GM13976 (cell line): Measurements from ENCODE around the gene NDN.

Experiments
- DNase-seq: peaks from one replicate; pipeline ENCODE4 v3.0.0; 2012; ENCODE audit warnings: low spot score
- in situ Hi-C: fragments of 300-500 bp; cut with MboI; formaldehyde crosslinking; loops from one replicate; pipeline ENCODE4 v1.12.0; 2022; ENCODE audit warnings: low sequenced_read_pairs, mixed read lengths, inconsistent platforms; ENCODE audit not compliant: unreplicated experiment
- TF ChIP-seq, protein P1 (sequence below): IDR thresholded peaks from 2 replicates; pipeline ENCODE4 v1.5.1; 2012; ENCODE audit warnings: borderline replicate concordance, mild to moderate bottlenecking; ENCODE audit not compliant: insufficient read depth; ENCODE audit errors: extremely low read depth, missing control alignments, control extremely low read depth

NDN gene

GRCh38 chr15:23648920-23649515 is 38.1 kb downstream of the NDN start:
- in situ Hi-C loops: no loop called here
- no peak for DNase-seq
- TF ChIP-seq, protein P1, sequence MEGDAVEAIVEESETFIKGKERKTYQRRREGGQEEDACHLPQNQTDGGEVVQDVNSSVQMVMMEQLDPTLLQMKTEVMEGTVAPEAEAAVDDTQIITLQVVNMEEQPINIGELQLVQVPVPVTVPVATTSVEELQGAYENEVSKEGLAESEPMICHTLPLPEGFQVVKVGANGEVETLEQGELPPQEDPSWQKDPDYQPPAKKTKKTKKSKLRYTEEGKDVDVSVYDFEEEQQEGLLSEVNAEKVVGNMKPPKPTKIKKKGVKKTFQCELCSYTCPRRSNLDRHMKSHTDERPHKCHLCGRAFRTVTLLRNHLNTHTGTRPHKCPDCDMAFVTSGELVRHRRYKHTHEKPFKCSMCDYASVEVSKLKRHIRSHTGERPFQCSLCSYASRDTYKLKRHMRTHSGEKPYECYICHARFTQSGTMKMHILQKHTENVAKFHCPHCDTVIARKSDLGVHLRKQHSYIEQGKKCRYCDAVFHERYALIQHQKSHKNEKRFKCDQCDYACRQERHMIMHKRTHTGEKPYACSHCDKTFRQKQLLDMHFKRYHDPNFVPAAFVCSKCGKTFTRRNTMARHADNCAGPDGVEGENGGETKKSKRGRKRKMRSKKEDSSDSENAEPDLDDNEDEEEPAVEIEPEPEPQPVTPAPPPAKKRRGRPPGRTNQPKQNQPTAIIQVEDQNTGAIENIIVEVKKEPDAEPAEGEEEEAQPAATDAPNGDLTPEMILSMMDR: no peak

GRCh38 chr15:23647421-23648370 is 39.4 kb downstream of the NDN start, which contains the start of gene MAGEL2:
TSS of gene MAGEL2 (minus strand) at chr15:23647867. CDS start at chr15:23647742, 125 bp downstream.
- TF ChIP-seq, protein P1: no peak
- DNase-seq: no peak
- in situ Hi-C loops: no loop called here

- in situ Hi-C loops: no loop called here
- TF ChIP-seq, protein P1: no peak
- DNase-seq: no peak
Observed at GRCh38 chr15:23647001-23647295, 40.2 kb downstream of the NDN start.

GRCh38 chr15:23646165-23647000 is 40.7 kb downstream of the NDN start:
- TF ChIP-seq, protein P1: no peak
- in situ Hi-C loops: no loop called here
- no peak for DNase-seq

DNA sequence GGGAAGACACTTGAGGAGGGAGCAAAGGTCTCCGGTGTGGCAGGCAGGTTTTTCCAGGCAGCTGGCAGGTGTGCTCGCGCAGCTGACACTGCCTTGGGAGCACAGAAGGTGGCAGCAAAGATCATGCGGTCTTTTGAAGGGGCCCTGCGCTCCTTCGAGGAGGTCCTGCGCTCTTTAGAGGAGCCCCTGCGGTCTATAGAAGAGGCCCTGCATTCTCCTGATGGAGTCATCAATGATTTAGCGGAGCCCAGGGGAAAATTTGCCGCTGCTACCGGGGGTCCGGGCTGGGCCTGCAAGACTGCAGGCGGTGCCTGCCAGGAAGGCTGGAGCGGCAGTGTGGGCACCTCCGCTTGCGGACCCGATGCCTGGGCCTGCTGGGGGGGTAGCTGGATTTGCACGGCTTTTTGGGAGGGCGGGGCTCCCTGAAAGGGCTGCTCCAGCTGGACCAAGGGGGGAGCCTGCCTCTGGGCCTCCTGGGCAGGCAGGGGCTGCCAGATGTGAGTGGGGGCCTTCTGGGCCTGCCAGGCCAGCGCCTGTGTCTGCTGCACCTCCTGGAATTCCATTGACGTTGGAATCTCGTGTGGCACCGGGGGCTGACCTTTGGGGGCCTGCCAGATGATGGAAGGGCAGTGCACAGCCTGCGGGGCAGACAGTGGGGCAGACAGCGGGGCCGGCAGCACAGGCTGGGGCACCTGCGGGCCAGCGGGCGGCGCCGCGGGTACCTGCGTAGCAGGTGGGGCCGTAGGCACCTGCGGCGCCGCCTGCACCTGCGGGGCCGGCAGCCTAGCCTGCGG is 41.5 kb downstream of the NDN start:
- TF ChIP-seq, protein P1: no peak
- in situ Hi-C loops: no loop called here
- no peak for DNase-seq

DNA sequence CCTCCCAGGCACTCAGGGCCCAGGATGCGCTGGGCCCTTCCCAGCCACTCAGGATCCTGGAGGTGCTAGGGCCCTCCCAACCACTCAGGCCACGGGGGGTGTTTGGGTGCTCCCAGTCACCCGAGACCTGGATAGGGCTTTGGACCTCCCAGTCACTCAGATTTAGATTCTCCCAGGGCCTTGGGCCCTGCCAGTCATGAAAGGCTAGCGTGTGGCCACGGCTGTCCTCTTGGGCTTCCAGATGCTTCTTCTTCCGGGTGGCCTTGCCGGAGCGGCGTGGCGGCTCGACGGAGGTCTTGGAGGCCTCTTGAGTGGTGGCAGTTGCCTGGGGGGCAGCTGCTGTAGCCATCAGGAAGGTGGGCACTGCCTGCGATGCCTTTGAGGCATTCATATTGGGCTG is 42.3 kb downstream of the NDN start:
- DNase-seq: no peak
- in situ Hi-C loops: no loop called here
- TF ChIP-seq, protein P1: no peak
